ENCODE measurements around the gene TCHHL1.

GRCh38 chr1:152072311-152072710, 16.6 kb downstream of the TCHHL1 start:
- TF ChIP-seq ZFP3 (CRISPR knock-in tag; IDR thresholded peaks at IDR 0.05), result no peak
- TF ChIP-seq, protein P1, sequence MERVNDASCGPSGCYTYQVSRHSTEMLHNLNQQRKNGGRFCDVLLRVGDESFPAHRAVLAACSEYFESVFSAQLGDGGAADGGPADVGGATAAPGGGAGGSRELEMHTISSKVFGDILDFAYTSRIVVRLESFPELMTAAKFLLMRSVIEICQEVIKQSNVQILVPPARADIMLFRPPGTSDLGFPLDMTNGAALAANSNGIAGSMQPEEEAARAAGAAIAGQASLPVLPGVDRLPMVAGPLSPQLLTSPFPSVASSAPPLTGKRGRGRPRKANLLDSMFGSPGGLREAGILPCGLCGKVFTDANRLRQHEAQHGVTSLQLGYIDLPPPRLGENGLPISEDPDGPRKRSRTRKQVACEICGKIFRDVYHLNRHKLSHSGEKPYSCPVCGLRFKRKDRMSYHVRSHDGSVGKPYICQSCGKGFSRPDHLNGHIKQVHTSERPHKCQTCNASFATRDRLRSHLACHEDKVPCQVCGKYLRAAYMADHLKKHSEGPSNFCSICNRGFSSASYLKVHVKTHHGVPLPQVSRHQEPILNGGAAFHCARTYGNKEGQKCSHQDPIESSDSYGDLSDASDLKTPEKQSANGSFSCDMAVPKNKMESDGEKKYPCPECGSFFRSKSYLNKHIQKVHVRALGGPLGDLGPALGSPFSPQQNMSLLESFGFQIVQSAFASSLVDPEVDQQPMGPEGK (CRISPR knock-in tag; IDR thresholded peaks at IDR 0.05; ENCODE audit: borderline replicate concordance), result no peak
- no peak for TF ChIP-seq ZNF565 (CRISPR knock-in tag; conservative IDR thresholded peaks at IDR 0.05; ENCODE audit: low read depth)
- TF ChIP-seq, protein P2, sequence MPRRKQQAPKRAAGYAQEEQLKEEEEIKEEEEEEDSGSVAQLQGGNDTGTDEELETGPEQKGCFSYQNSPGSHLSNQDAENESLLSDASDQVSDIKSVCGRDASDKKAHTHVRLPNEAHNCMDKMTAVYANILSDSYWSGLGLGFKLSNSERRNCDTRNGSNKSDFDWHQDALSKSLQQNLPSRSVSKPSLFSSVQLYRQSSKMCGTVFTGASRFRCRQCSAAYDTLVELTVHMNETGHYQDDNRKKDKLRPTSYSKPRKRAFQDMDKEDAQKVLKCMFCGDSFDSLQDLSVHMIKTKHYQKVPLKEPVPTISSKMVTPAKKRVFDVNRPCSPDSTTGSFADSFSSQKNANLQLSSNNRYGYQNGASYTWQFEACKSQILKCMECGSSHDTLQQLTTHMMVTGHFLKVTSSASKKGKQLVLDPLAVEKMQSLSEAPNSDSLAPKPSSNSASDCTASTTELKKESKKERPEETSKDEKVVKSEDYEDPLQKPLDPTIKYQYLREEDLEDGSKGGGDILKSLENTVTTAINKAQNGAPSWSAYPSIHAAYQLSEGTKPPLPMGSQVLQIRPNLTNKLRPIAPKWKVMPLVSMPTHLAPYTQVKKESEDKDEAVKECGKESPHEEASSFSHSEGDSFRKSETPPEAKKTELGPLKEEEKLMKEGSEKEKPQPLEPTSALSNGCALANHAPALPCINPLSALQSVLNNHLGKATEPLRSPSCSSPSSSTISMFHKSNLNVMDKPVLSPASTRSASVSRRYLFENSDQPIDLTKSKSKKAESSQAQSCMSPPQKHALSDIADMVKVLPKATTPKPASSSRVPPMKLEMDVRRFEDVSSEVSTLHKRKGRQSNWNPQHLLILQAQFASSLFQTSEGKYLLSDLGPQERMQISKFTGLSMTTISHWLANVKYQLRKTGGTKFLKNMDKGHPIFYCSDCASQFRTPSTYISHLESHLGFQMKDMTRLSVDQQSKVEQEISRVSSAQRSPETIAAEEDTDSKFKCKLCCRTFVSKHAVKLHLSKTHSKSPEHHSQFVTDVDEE (CRISPR knock-in tag; IDR thresholded peaks at IDR 0.05), result no peak
- TF ChIP-seq RARB (CRISPR knock-in tag; IDR thresholded peaks at IDR 0.05), result no peak
- no peak for TF ChIP-seq OSR1 (CRISPR knock-in tag; IDR thresholded peaks at IDR 0.05)
- TF ChIP-seq ZNF70 (CRISPR knock-in tag; IDR thresholded peaks at IDR 0.05), result no peak
- no peak for TF ChIP-seq GLIS3 (CRISPR knock-in tag; IDR thresholded peaks at IDR 0.05)
- TF ChIP-seq BACH2 (CRISPR knock-in tag; IDR thresholded peaks at IDR 0.05; ENCODE audit: borderline replicate concordance), result no peak
- no peak for TF ChIP-seq CSDC2 (CRISPR knock-in tag; IDR thresholded peaks at IDR 0.05)
- TF ChIP-seq SNAI2 (CRISPR knock-in tag; IDR thresholded peaks at IDR 0.05), result no peak
- no peak for TF ChIP-seq CREB5 (CRISPR knock-in tag; IDR thresholded peaks at IDR 0.05; ENCODE audit: low read depth)
- no peak for TF ChIP-seq ZFP30 (CRISPR knock-in tag; IDR thresholded peaks at IDR 0.05)
- no peak for TF ChIP-seq ZNF8 (CRISPR knock-in tag; IDR thresholded peaks at IDR 0.05)
